A549 (cell line): ENCODE measurements around the gene SNCB.

Experiments
- CTCF ChIP-seq: fragments of >200 bp; sonication (Bioruptor Twin); formaldehyde crosslinking; IDR thresholded peaks from 3 replicates; pipeline ENCODE4 v1.5.1; 2016
- MAX ChIP-seq: IDR thresholded peaks from 2 replicates; pipeline ENCODE4 v1.6.1; 2012
- NFE2L2 ChIP-seq: fragments of 150-350 bp; conservative IDR thresholded peaks from 2 replicates; pipeline ENCODE4 v1.6.1; 2014; ENCODE audit warnings: low read length
- PHF8 ChIP-seq: fragments of 200-600 bp; sonication (generic); IDR thresholded peaks from 2 replicates; pipeline ENCODE4 v1.6.1; 2016; ENCODE audit warnings: low read depth, mild to moderate bottlenecking, antibody characterized with exemption, moderate library complexity, borderline replicate concordance
- POLR2A ChIP-seq: IDR thresholded peaks from 2 replicates; pipeline ENCODE4 v1.6.1; 2012; ENCODE audit warnings: mild to moderate bottlenecking, low read length
- REST ChIP-seq: fragments of 200-600 bp; sonication (generic); IDR thresholded peaks from 2 replicates; pipeline ENCODE4 v1.6.1; 2016; ENCODE audit warnings: antibody characterized with exemption, mild to moderate bottlenecking, moderate library complexity

GRCh38 chr5:176667637-176668036 is 37.3 kb upstream of the SNCB start:
- TF ChIP-seq CTCF (no peak), NFE2L2 (no peak), PHF8 (no peak), REST (no peak), POLR2A (no peak), MAX (no peak)
